T-helper 1 cell treated with Interleukin-12 subunit alpha and Interleukin-12 subunit beta and Interleukin-4 antibody, amounts not matched to agents 30 μg/mL and 1 μg/mL, for 36 hours (primary cell): Measurements from ENCODE around the gene ARHGDIG.
"Not testable (repeated sequence)": the region's sequence is repeated elsewhere in the genome, so short reads cannot be mapped to it uniquely, and the experiment has no call there.

Experiments
- H3K27ac Mint-ChIP-seq: one replicate; pipeline ENCODE4 v1.8.0; 2021; ENCODE audit warnings: mild to moderate bottlenecking, mixed read lengths
- H3K27me3 Mint-ChIP-seq: one replicate; pipeline ENCODE4 v1.8.0; 2021; ENCODE audit warnings: low read depth, mixed read lengths
- H3K36me3 Mint-ChIP-seq: one replicate; pipeline ENCODE4 v1.8.0; 2021; ENCODE audit warnings: low read depth, mixed read lengths
- H3K4me1 Mint-ChIP-seq: one replicate; pipeline ENCODE4 v1.8.0; 2021; ENCODE audit warnings: low read depth, mixed read lengths
- H3K4me3 Mint-ChIP-seq: one replicate; pipeline ENCODE4 v1.8.0; 2021; ENCODE audit warnings: mild to moderate bottlenecking, moderate library complexity, mixed read lengths
- H3K9me3 Mint-ChIP-seq: one replicate; pipeline ENCODE4 v1.8.0; 2021; ENCODE audit warnings: mixed read lengths

The ARHGDIG gene

DNA sequence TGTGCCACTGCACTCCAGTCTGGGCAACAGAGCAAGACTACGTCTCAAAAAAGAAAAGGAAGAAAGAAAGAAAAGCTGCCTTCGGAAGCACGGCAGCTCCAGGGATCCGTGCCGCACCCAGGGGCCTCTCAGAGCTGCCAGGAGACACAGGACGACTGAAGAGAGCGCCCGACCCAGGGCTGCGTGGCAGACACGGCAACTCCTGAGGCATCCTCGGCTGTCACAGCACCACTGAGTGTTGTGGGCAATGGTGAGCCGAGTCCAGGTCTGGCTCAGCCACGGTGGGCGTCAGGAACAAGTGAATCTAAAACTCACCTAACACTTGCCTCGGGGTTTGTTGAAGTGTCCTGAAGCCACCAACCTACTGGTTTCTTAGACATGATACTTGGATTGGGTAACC, 31.3 kb downstream of the ARHGDIG start:
- Mint-ChIP-seq H3K9me3 (no peaks in the 10 kb centered on the region), H3K27me3 (no peaks in the 10 kb centered on the region), H3K27ac (no peak overlapping the region), H3K4me3 (no peak overlapping the region), H3K4me1 (peaks cover 6% of the 10 kb centered on the region), H3K36me3 (peaks cover 9% of the 10 kb centered on the region)

DNA sequence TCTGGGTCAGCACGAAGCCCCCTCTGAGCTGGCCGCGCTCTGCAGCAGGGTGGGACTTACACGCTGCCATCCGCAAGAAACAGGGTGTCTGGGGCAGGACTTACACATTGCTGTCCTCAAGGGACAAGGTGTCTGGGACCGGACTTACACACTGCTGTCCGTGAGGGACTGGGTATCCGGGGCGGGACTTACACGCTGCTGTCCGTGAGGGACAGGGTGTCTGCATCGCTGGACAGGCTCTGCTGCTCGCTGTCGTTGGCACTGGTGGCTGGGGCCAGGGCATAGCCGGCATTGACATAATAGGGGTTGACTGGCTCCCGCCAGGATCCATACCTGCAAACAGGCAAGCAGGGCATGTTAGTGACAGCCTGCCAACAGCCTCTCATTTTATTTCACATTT, 34.0 kb downstream of the ARHGDIG start:
- no peaks in the 10 kb centered on the region for H3K9me3 Mint-ChIP-seq
- H3K4me1 Mint-ChIP-seq = peaks cover 5% of the 10 kb centered on the region
- no peak overlapping the region for H3K27ac Mint-ChIP-seq
- peaks cover 9% of the 10 kb centered on the region for H3K36me3 Mint-ChIP-seq
- H3K27me3 Mint-ChIP-seq = no peaks in the 10 kb centered on the region
- H3K4me3 Mint-ChIP-seq = no peak overlapping the region

DNA sequence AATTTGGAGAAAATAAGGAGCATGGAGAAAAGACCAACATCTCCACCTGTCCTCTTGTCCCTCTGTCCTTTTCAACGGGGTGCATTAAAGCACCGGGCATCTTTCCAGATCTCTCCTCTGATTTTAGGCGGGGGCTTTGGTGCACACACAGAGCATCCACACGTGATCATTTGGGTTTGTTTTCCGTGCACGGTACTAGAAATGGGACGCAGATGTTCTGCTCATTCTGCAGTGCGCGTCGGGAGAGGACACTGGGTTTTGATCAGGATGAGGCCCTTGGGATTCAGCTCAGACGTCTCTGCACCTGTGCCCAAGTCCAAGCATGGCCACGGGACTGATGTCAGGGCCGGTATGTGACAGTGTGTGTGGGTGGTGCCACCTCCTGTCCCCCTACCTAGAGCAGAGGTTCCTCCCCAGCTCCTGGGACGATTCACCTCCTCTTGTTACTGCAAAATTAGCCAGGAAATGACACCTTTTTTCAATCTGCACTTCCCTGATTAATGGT, 34.5 kb downstream of the ARHGDIG start:
- peaks cover 6% of the 10 kb centered on the region for H3K4me1 Mint-ChIP-seq
- peaks cover 8% of the 10 kb centered on the region for H3K36me3 Mint-ChIP-seq
- no peak overlapping the region for H3K27ac Mint-ChIP-seq
- no peaks in the 10 kb centered on the region for H3K27me3 Mint-ChIP-seq
- no peak overlapping the region for H3K4me3 Mint-ChIP-seq
- no peaks in the 10 kb centered on the region for H3K9me3 Mint-ChIP-seq

DNA sequence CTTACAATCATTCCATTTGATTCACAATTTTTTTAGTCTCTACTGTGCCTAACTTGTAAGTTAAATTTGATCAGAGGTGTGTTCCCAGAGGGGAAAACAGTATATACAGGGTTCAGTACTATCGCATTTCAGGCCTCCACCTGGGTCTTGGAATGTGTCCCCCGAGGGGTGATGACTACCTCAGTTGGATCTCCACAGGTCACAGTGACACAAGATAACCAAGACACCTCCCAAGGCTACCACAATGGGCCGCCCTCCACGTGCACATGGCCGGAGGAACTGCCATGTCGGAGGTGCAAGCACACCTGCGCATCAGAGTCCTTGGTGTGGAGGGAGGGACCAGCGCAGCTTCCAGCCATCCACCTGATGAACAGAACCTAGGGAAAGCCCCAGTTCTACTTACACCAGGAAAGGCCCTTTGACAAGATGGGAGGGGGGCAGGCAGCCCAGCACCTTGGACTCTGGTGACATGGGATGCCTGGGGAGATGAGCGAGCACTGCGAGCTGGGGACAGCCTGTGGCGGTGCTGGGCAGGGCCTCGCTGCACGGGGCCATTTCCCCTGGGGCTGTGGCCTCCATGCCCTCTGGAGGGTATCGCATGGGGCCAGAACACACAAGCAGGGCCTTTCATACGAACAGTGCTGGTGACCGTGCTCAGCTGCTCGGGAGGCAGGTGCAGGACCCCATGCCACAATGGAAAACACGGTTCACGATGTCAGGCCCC, 36.5 kb downstream of the ARHGDIG start:
- H3K4me3 Mint-ChIP-seq = no peak overlapping the region
- H3K27me3 Mint-ChIP-seq = no peaks in the 10 kb centered on the region
- no peaks in the 10 kb centered on the region for H3K9me3 Mint-ChIP-seq
- no peak overlapping the region for H3K27ac Mint-ChIP-seq
- H3K4me1 Mint-ChIP-seq = peaks cover 6% of the 10 kb centered on the region
- H3K36me3 Mint-ChIP-seq = peaks cover 3% of the 10 kb centered on the region

DNA sequence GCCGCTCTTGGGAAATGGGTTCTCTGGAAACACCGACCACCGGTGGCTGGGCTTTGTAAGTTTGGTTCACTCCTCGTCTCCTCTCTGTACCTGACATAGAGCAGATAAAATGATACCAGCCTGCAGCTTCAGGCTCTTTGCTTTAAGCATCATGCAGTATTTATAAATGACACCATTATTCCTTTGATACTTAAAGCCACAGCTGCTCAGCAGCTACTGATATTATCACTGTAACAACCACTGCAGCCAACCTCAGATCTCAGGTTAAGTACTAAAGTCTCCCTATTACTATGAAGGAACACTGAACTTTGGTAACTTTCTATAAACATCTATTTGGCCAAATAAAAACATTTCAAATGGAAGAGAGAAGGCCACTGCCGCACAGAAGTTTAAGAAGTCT, 37.2 kb downstream of the ARHGDIG start:
- Mint-ChIP-seq H3K9me3 (no peaks in the 10 kb centered on the region), H3K36me3 (peaks cover 3% of the 10 kb centered on the region), H3K27me3 (no peaks in the 10 kb centered on the region), H3K4me1 (peaks cover 6% of the 10 kb centered on the region), H3K27ac (no peak overlapping the region), H3K4me3 (no peak overlapping the region)

DNA sequence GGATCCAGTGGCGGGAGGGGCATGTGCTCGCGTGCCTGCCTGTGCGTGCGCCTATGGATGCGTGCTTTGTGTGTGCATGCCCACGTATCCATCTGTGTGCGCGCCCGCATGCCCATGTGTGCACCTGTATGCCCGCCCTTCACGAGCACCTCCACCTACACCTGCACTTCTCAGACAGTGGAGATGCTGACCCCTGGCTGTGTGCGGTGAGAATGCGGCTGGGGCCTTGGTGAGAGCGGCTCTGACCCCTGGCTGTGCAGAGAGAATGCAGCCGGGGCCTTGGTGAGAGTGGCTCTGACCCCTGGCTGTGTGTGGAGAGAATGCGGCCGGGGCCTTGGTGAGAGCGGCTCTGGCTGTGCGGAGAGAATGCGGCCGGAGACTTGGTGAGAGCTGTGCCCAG, 38.2 kb downstream of the ARHGDIG start:
- Mint-ChIP-seq H3K4me1 (peaks cover 7% of the 10 kb centered on the region), H3K27me3 (no peaks in the 10 kb centered on the region), H3K27ac (no peak overlapping the region), H3K9me3 (no peaks in the 10 kb centered on the region), H3K4me3 (no peak overlapping the region), H3K36me3 (peaks cover 3% of the 10 kb centered on the region)

DNA sequence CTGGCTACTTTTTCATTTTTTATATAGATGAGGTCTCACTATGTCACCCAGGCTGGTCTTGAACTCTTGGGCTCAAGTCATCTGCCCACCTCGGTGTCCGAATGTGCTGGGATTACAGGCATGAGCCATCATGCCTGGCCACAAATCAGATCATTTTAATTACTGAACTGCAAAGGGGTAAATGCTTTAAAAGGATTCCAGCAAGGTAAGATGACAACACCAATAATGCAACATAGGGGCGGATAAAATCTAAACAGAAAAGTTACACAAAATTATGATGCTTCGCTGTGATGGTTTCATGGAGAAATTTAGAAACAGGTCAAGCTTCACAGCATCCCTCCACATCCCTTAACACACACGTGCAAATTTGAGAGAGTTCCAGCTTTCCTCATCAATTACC, 39.8 kb downstream of the ARHGDIG start:
- peaks cover 20% of the 10 kb centered on the region for H3K4me1 Mint-ChIP-seq
- H3K36me3 Mint-ChIP-seq = peaks cover 2% of the 10 kb centered on the region
- no peaks in the 10 kb centered on the region for H3K27me3 Mint-ChIP-seq
- H3K9me3 Mint-ChIP-seq = no peaks in the 10 kb centered on the region
- no peak overlapping the region for H3K4me3 Mint-ChIP-seq
- no peak overlapping the region for H3K27ac Mint-ChIP-seq

DNA sequence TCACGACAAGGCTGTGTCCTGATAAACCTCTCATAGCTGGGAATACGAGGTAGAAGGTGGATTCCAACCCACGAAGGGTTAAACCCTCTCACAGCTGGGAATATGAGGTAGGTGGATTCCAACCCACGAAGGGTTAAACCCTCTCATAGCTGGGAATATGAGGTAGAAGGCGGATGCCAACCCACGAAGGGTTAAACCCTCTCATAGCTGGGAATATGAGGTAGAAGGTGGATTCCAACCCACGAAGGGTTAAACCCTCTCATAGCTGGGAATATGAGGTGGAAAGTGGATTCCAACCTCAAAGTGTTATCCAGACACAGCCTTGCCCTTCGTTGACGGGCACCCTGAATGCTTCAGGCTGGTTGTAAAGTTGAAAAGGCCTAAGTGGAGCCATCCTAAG, 41.1 kb downstream of the ARHGDIG start:
- no peak overlapping the region for H3K4me3 Mint-ChIP-seq
- no peak overlapping the region for H3K27ac Mint-ChIP-seq
- H3K27me3 Mint-ChIP-seq = no peaks in the 10 kb centered on the region
- peaks cover 2% of the 10 kb centered on the region for H3K36me3 Mint-ChIP-seq
- peaks cover 25% of the 10 kb centered on the region for H3K4me1 Mint-ChIP-seq
- no peaks in the 10 kb centered on the region for H3K9me3 Mint-ChIP-seq

DNA sequence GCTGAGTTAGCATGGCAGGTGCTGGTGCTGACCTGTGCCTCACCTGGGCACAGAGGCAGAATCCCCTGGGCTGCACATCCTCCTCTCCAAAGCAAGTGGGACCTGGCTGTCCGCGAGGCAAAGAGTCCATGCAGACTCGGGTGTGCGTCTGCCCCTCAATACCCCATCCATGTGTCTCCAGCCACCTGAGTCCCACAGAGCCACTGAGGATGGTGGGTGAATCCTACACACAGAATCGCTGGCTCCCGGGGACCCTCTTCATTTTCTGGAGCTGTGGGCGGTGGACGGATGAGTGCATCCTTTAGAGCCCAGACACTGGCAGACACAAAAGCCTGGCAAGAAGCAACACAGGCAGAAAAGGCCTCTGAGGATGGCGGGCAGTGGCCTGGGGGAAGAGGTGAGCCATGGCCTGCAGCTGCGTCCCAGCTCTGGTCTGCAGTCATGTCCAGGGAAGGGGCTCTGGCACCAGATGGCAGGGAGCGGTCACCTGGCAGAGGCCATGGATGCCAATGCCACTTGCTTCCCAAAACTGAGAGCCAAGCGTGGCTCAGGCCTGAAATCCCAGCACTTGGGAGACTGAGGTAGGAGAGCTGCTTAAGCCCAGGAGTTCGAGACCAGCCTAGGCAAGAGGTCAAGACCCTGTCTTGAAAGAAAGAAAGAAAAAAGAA, 42.2 kb downstream of the ARHGDIG start:
- peaks cover 2% of the 10 kb centered on the region for H3K36me3 Mint-ChIP-seq
- no peaks in the 10 kb centered on the region for H3K9me3 Mint-ChIP-seq
- H3K4me1 Mint-ChIP-seq = peaks cover 25% of the 10 kb centered on the region
- no peaks in the 10 kb centered on the region for H3K27me3 Mint-ChIP-seq
- H3K27ac Mint-ChIP-seq = no peak overlapping the region
- H3K4me3 Mint-ChIP-seq = no peak overlapping the region

DNA sequence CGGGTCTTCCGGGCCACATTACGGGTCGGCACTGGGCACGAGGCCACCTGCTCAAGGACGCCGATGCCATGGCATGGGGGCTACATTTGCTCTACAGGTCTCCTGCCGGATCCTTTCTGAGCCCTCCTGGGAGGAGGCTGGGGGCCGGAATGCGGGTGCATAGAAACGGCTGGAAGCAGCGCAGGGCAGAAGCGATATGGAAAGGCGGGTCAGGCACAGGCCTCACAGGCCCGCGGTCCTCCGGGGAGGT, 43.7 kb downstream of the ARHGDIG start:
- Mint-ChIP-seq H3K4me1 (peaks cover 24% of the 10 kb centered on the region), H3K4me3 (peak overlapping the region; percentile 28), H3K36me3 (peaks cover under 1% of the 10 kb centered on the region), H3K9me3 (no peaks in the 10 kb centered on the region), H3K27me3 (no peaks in the 10 kb centered on the region), H3K27ac (no peak overlapping the region)

DNA sequence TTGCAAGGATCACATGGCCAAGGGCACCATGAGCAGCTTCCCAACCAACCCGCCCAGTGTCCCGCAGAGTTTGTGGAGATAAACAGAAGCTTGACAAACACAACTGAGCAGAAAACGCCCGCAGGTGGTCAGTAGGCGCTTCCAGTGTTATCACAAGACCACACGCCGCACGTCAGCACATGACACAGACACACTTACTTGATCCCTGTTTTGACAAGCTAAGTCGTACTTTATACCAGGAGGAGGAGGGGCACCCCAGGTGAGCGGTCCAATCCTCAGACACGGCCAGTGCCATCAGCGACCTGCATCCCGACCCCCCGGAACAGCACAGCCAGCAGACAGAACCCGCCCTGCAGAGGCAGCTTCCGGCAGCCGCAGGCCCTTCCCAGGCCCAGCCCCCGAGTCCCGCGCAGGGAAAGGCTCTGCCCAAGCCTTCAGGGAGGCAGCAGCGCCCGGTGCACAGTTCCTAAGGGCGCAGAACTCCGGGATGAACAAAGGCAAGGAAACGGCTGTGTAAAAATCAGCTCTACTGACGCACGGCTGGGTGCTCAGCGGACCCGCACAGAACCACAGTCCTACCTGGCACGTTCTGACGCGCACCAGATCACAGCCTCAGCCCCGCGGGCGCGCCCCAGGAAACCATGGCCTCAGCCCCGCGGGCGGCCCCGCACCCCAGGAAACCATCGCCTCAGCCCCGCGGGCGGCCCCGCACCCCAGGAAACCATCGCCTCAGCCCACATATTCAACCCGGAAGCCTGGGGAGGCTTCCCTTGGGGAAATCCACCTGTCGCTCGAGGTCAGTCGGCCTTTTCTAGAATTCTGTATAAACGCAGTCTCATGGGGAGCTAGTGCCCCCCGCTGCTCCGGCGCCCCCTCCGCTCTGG, 44.3 kb downstream of the ARHGDIG start:
- no peaks in the 10 kb centered on the region for H3K36me3 Mint-ChIP-seq
- H3K27me3 Mint-ChIP-seq = no peaks in the 10 kb centered on the region
- peak overlapping the region; percentile 43 for H3K4me3 Mint-ChIP-seq
- no peaks in the 10 kb centered on the region for H3K9me3 Mint-ChIP-seq
- peaks cover 22% of the 10 kb centered on the region for H3K4me1 Mint-ChIP-seq
- peak overlapping the region; percentile 49 for H3K27ac Mint-ChIP-seq

DNA sequence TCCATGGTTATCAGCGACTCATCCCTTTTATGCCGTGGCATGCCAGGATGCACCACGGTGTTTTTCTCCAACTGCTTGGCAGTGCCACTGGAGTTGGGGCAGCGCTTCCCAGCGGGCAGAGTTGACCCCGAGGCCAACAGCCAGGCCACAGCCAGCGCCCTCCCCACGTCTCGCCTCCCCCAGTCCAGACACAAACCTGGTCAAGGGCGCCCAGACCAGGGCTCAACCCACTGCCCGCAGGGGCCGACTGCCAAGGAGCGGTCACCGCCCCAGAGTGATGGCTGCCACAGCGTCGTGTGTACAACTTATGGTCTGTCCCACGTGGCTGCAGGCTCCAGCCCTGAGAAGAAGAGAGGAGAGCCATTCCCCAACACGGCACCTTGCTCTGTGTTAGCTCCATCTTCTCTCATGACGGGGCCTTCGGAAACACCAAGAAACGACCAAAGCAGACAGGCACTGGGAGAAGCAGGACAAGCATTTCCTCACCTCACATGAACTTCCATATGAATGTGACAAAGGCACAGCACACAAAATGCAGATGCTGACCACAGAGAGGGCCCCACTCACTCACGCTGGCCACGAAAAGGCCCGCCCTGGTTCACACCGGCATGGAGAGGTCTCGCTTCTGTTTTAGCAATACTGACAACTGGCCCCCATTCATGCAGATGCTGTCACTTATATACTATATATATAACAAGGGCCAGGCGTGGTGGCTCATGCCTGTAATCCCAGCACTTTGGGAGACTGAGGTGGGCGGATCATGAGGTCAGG, 45.2 kb downstream of the ARHGDIG start:
- Mint-ChIP-seq H3K4me3 (peak overlapping the region; percentile 43), H3K4me1 (peaks cover 22% of the 10 kb centered on the region), H3K27ac (peak overlapping the region; percentile 49), H3K36me3 (peaks cover 3% of the 10 kb centered on the region), H3K9me3 (no peaks in the 10 kb centered on the region), H3K27me3 (peaks cover 5% of the 10 kb centered on the region)

DNA sequence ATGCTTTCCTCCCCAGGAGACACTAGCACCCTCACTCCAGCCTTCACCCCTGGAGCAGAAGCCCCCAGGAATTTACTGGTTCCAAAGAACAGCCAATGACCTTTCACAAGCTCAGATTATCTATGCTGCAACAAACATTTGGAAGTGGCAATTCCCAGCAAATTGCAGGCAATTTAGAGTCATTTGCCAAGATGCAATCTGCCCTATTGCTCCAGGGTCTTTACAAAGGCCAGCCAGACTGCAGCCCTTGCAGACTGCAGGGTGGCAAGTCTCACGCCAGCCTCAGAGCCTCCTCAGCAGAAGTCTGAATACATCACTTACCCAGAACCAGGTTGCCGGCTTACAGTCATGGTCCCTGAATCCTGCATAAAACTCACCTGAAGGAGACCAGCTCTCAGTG, 50.4 kb downstream of the ARHGDIG start:
- Mint-ChIP-seq H3K36me3 (peaks cover 6% of the 10 kb centered on the region), H3K27me3 (peaks cover 7% of the 10 kb centered on the region), H3K4me1 (peaks cover 13% of the 10 kb centered on the region), H3K9me3 (no peaks in the 10 kb centered on the region), H3K4me3 (no peak overlapping the region), H3K27ac (no peak overlapping the region)

DNA sequence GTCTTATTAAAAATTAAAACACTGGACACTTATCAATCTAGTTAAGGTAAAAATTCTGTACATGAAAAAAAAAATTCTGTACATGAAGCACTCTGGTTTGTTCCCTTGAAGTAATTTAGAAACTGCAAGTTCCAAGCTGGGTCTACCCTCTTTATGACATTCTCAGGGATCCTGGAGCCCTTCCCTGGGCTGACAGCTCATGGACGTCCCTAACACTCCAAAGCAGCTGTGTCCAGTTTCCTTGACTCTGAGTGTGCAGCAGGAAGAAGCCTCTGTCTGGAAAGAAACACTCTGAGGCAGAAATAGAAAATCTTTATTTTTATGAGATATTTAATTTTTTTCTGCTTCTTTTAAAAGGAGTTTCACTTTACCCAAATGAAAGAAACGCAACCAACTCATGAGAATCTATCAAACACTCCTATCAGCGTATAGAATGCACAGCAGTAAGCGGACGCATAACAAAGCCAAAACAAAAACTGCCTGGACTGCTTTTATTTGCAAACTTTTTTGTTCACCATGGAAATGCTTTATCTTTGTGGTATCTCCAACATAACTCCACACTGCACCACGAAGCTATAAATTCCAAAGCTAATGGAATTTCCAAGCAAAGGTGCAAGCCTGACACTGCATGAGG, 50.9 kb downstream of the ARHGDIG start:
- not testable (repeated sequence) for H3K9me3 Mint-ChIP-seq, H3K27ac Mint-ChIP-seq

More for the DNA sequence above, 50.9 kb downstream of the ARHGDIG start:
- H3K4me1 Mint-ChIP-seq = peaks cover 16% of the 10 kb centered on the region
- H3K4me3 Mint-ChIP-seq, H3K27me3 Mint-ChIP-seq, H3K36me3 Mint-ChIP-seq: not testable (repeated sequence)
